HG03196 (cell line): Measurements from ENCODE around the gene POPDC2.
"Not testable (repeated sequence)": the region's sequence is repeated elsewhere in the genome, so short reads cannot be mapped to it uniquely, and the experiment has no call there.

Experiments
- ATAC-seq: cut with Tn5 transposase; IDR thresholded peaks from one replicate; pipeline ENCODE4 v1.9.1; 2021; ENCODE audit not compliant: unreplicated experiment

The POPDC2 gene

DNA sequence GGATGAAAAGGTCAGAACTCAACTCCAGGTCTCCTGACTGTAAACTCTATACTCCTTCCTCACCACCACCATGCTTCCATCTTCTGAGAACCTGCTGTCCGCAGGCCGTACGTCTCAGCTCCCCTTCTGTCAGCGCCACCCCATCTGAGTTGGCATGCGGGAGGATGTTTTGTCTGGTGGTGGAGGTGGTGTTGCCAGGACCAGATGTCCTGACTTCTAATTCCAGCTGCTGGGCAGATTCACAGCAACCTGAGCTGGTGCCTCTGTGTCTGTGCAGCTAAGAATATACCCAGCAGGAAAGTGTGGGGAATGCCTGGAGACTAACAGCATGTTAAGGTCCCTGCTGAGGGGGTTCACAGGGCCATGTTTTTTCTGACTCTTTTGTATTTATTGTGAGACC lies 39.5 kb downstream of the POPDC2 start:
- ATAC-seq, result no peak

DNA sequence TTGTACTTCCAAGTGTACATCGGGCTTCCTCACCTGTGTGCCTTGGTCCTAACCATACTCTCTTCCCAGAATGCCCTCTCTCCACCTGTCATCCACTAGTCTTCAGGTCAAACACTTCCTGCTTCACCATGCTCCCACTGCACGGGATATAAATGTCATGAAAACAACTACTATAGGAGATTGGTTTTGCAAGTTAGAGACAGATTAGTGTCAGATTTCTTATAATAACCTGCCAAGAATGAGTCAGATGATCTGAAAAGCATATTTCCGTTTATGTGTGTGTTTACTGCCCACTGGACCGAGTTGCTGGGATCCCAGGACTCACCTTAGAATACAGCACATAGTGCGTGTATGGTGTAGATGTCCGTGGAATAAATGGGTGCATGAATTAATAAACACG lies 41.3 kb downstream of the POPDC2 start:
- ATAC-seq, result no peak

DNA sequence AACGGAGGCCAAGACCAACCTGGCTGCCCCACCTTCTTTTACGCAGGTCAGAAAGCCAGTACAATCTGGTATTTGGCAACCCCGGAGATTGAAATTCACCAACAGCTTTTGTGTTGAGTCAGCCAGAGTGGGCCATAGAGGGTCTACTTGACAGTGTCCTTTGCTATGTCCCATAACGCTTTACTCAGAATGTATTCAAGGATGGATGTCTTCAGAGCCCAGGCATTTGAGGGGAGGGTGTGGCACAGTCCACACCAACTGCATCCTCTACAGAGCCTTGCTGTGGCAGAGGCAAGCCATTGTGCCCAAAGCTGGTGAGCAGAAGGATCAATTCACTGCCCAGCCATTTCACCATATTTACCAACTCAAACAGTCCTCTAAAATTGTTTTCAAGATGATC lies 44.3 kb downstream of the POPDC2 start:
- ATAC-seq, result no peak

DNA sequence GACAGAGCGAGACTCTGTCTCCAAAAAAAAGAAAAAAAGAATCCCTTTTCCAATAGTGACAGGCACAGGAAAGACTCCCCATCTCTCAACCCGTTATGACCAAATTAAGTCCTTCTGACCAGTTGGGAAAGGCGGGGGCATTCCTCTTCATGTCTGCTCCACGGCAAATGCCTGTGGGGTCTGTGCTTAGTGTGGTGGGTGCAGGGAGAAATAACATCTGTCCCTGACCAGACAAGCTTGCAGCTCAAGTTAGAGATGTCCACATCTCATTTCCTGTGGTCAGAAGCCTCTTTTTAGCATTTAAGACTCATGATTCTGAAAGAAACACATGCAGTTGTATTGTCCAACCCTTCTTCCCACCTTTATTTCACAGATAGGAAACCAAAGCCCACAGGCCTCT lies 46.5 kb downstream of the POPDC2 start:
- ATAC-seq, result no peak

DNA sequence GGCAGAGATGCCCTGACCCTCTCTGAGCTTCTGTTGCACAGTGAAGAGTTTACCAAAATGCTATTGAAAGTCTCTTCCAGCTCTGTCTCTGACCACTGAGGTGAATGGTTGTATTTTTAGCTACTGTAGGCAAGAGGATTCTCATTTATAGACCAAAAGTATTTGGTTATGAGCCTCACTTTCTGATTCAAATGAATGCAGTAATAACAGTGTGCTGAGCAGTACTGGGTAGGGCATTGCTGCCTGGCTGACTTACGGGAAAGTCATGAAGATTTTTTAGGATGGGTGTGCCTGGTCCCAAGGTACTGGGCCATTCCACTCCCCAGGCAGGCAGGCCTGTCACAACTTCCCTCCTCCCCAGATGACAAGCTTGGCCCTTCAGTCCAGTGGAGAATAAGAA lies 47.2 kb downstream of the POPDC2 start:
- ATAC-seq, result no peak

DNA sequence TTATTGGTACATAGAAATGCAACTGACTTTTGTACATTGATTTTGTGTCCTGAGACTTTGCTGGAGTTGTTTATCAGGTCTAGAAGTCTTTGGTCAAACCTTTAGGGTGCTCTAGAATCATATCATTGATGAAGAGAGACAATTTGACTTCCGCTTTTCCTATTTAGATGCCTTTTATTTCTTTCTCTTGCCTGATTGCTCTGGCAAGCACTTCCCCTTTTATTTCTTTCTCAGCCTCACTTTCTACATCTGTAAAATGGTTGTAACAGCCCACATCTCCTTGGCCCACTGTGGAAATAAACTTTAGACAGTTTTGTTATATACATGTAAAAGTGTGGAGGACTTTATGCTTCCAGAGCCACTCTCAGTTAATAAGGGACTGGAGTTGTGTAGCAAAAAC lies 48.7 kb downstream of the POPDC2 start:
- ATAC-seq, result no peak

DNA sequence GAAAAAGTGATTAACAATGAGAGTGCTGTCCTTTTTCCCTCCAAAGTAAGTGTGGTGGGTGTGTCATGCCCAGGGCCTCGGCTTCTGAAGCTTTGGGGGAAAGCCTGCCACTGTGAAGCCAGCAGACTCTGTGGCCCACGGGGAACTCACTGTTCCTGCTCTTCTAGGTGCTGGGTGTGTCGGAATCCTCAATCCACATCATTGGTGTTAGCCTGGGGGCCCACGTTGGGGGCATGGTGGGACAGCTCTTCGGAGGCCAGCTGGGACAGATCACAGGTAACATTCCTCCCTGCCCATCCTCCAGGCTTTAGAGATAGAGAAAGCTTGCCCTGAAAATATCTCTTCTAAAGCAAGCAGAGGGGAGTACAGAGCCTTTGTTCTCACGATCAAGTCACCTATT lies 51.1 kb downstream of the POPDC2 start:
- no peak for ATAC-seq

DNA sequence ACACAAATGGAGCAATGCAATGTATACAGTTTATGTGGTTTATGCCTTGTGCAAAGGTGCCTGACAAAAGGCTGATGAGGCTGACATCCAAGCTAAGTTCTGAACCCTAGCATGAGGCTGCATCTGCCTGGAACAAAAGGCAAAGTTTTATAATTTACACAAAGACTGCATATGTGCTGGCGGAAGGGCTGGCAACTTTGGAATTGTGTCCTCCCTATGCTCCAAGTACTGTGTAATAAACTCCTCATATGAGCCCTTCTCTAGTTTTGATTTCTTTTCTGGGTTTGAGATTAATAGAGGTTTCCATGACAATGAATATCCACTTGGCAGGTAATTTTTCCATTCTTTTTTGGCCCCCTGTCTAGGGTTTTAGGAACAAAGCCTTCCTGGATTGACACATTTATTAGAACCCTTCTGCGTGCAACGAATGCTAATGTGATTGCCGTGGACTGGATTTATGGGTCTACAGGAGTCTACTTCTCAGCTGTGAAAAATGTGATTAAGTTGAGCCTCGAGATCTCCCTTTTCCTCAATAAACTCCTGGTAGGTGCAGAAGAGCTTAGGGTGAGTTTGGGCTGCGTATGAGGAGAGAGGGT lies 51.9 kb downstream of the POPDC2 start:
- ATAC-seq, result no peak

DNA sequence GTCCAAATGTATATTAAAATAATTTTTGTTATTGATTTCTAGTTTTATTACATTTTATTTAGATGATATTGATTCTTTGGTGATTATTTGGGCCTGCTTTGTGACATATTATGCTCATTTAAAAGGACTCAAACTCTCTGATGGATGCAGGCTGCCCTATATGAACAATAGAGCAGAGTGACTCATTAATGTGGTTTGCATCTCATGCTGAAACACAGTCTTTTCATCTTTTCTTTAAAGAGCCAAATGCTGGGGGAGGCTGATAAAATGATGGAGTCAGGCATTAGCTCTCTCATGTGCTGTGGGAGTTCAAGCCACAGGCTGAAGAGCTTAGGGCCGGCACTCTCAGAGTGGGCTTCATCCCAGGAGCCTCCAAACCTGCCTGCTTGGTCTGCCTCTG lies 55.5 kb downstream of the POPDC2 start:
- ATAC-seq, result no peak

DNA sequence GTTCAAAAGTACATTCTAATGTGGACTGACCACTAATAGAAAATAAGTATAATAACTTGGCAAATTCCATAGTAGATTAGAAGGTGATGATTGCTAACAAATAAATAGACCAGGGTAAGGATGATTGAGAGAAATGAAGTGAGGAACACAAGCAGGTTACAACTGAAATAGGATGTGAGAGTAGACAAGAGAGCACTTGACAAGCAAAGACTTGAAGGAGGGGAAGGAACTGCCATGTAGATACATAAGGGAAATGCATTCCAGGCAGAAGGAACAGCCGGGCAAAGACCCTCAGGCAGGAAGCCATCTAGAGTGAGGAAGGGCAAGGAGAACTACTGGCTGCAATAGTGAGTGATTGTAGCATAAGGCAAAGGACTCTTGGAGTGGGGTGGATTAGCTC lies 57.7 kb downstream of the POPDC2 start:
- no peak for ATAC-seq

DNA sequence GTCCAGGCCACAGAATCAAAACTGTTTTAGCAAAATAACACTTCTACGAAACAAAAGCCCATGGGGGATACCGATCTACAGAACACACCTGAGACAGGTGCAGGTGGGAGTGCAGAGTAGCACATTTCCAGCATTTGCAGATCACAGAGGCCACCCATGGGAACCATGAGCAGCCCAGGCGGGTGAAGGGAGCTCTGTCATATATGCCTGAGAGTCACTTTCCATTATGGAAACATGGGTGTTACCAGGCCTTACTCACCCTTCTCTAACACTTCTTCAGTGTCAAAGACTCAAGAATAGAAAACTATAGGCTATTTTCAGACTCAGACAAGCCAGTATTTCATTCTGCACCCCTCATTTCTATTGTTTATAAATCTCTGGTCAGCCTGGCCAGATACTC lies 59.2 kb downstream of the POPDC2 start:
- ATAC-seq, result no peak

DNA sequence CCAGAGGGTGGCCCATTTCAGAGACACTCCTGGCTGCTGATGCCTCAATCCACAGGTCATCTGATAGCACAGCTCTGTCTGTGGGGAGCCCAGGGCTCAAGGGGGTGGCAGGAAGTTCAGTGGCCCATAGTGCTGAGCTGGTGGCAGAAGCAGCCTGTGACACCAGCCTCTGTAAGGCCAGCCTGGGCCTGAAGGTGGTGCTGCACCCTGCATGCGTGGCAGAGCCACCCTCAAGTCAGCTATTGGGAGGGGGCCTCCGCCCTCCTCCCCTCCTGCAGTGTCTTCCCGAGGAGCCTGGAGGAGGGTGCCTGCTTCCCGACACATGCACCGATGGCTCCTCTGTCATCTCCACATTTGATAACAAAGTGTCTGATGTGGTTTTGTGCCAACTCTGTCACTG lies 59.7 kb downstream of the POPDC2 start:
- ATAC-seq, result peak; percentile 61

DNA sequence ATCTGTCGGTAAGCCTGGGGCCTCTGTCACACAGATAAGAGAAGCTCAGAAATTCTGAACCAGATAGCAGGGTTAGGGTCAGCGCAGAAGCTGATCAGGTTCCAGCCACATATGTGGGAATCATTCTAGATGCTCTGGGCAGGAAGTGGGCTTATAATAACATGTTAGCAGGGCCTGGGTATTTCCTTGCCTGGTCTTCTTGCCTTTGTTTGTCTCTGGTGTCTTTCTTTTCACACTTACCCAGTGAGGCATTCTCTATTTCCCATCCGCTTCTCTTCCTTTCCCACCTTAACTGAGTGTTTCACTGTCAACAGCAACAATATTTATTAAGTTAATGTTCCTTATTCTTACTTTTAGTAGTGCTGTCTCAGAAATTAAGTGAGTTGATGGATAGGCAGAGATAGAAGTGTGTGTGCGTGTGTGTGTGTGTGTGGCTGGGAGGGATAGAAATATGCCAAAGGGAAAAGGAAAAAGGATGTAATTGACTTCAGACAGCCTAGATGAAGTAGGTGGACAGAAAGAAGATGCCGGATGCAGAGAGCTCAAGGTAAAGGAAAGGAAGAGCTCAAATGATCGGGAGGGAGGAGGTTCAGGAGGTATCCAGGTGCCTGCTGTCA lies 60.7 kb downstream of the POPDC2 start:
- ATAC-seq, result no peak

DNA sequence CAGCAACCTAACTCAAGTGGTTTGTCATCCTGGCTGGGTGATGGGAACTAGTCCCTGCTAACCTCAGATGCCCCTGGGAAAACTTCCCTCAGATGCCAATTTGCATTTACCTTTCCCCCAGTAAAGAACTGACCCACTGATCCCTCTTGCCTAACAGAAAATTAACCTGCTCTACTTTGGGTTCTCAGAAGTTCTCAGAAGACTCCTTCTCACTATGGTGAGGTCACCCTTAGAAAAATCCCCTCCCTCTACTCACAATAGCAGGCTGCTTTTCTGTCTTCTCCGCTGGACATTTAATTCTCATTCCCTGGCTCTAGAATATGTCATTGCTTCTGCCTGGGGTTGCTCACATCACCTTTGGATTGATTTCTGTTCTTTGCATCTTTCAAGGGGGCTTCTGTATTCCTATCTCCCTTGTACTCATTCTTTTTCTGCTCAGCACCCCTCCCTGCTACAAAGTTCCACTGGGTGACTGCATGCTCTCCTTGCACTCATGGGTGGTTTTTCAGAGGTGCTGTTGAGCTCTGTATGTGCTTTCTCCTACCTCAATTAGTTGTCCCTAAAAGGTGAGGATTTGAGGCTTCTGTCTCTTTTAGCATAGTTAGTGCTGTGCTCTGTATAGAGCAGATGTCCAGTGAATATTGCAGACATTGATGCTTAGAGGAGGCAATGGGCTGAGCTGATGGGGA lies 61.8 kb downstream of the POPDC2 start:
- ATAC-seq, result peak; percentile 48

DNA sequence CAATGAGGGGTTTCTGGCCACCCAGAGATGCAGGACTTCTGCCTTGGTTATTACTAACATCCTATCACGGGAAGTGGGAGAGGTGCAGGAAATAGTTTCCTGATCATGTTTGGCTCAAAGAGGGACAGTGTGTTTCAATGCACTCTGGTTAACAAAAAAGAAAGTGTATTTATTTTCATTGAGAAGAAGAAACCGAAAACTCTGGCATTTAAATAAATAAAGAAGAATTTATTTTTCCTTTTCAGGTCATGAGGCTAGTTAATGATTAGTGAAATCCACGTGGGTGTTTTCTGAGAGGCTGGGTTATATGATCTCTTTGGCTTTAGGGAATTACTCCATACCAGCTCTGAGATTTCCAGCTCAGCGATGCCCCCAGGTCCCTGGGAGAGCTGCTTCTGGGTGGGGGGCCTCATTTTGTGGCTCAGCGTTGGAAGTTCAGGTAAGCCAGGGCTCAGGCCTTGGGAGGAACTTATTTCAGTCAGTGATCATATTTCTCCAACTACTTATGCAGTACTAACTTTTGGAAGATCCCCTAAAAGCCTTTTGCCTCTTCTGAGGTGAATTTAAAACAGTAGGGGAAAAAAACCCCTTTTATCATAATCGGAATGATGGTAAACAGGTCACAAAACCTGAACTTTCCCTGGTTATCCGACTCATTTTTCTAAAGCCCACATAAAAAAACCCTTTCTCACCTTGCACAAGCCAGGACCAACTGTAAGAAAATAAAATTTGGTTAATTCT lies 62.7 kb downstream of the POPDC2 start, which contains the start of gene PLA1A:
Gene PLA1A (plus strand): TSS at position 338 of the 741 bp plus-strand sequence. CDS start 29 bp downstream, at position 367.
- ATAC-seq, result no peak

DNA sequence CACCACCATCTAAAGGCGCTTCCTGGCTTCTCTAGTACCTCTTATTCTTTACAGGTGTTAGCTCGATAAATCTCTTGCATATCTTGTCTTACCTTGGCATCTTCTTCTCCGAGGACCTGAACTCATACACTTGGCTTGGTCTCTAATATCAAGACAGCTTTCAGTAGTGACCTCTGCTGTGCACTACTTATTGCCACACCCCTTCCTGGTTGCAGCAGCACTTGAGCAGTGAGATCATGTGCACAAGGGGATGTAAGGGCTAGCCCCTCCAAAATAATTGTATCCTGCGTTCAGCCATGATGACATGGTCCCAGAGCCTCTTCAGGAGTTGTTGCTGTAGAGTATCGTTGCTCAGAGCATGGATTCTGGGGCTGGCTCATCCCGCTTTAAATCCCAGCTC lies 64.0 kb downstream of the POPDC2 start:
- ATAC-seq, result no peak

DNA sequence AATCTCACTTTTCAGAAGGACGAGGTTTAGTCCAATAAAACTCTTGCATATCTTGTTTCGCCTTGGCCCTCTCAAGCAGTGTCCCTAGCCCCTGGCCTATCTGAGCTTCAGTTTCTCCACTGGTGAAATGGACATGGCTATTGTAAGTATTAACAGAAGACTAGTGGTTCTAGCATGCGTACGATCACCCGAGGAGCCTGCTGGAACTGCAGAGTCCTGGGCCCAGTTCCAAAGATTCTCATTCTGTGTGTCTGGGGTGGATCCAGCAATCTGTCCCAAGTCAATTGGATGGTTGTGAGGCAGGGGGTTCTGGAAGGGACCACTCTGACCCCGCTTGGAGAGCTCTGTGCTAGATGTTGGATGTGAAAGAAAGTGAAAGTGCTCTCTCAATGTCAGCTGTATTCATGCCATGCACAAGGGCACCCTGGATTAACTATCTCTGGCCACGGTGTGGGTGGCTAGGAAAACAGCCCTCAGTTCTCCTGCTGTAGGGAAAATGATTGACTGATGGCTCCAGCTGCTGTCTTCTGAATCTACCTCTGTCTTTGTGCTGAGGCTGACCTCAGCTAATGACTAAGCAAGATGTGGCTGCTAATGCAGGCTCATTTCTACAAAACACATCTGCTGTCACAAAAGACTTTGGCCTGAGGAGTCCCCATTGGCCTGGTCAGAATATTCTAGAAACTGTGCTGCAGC lies 64.6 kb downstream of the POPDC2 start:
- ATAC-seq, result no peak

DNA sequence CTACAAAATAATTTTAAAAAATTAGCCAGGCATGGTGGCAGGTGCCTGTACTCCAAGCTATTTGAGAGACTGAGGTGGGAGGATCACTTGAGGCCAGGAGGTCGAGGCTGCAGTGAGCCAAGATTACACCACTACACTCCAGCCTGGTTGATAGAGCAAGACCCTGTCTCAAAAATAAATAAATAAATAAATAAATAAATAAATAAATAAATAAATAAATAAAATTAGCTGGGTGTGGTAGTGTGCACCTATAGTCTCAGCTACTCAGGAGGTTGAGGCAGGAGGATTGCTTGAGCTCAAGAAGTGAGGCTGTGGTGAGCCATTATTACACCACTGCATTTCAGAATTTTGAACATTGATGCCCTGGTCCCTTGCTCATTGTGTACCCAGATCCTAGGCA lies 65.5 kb downstream of the POPDC2 start:
- ATAC-seq, result not testable (repeated sequence)

DNA sequence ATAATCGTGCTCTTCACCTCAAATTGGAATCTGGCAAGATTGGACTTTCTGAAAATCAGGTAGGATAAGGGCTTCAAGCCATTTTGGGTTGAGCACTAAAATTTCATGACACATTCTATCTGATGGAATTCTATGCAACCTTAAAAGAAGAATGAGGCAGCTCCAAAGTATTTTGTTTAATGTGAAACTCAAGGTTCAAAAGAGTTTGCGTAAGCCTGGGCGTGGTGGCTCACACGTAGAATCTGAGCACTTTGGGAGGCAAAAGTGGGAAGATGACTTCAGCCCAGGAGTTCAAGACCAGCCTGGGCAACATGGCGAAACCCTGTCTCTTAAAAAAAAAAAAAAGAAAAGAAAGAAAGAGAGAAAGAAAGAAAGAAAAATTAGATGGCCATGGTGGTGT lies 66.3 kb downstream of the POPDC2 start:
- ATAC-seq, result no peak

DNA sequence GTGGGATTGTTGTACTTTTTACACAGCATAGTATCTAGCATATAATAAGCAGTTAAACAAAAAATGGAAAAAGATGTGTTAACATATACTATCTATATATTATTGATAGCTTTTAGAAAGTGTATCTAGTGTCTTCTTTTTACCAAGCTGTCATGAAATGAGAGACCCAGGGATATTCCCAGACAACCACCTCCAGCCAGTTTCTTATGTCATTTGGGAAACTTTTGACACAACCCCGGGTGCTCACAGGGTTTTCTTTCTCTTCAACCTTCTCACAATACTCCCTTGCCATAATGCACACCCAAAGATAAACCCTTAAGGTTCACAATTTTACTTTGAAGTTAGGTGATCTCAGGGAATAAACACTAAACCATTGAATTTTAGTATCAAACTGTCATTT lies 67.5 kb downstream of the POPDC2 start:
- ATAC-seq, result no peak
